NCI-H524 (cell line): Measurements from ENCODE around the gene ARHGAP9.
"Not testable (repeated sequence)": the region's sequence is repeated elsewhere in the genome, so short reads cannot be mapped to it uniquely, and the experiment has no call there.

ENCODE experiments used
- DNase-seq, 2 experiments: peaks; one replicate each; lab custom pipeline; 2025; lab: John Stamatoyannopoulos, UW

ARHGAP9 gene

GRCh38 chr12:57517718-57518117, 38.1 kb upstream of the ARHGAP9 start:
- not testable (repeated sequence) for DNase-seq

- DNase-seq, result no peak
Measured at GRCh38 chr12:57517187-57517586, 37.5 kb upstream of the ARHGAP9 start.

GRCh38 chr12:57516617-57517153, 37.0 kb upstream of the ARHGAP9 start:
- DNase-seq, result no peak

- DNase-seq, result no peak
Measured at GRCh38 chr12:57515934-57516541, 36.4 kb upstream of the ARHGAP9 start.

- no peak for DNase-seq
Measured at GRCh38 chr12:57515408-57515933, 35.8 kb upstream of the ARHGAP9 start.

GRCh38 chr12:57514720-57515407, 35.2 kb upstream of the ARHGAP9 start:
- no peak for DNase-seq

GRCh38 chr12:57514246-57514645, 34.6 kb upstream of the ARHGAP9 start:
- DNase-seq, result not testable (repeated sequence)

- DNase-seq, result not testable (repeated sequence)
Measured at GRCh38 chr12:57513677-57514076, 34.0 kb upstream of the ARHGAP9 start.

GRCh38 chr12:57513266-57513665, 33.6 kb upstream of the ARHGAP9 start:
- no peak for DNase-seq

- DNase-seq, result no peak
Measured at GRCh38 chr12:57512665-57513064, 33.0 kb upstream of the ARHGAP9 start.

GRCh38 chr12:57511588-57512325, 32.1 kb upstream of the ARHGAP9 start:
- no peak for DNase-seq

- DNase-seq, result no peak
Measured at GRCh38 chr12:57511161-57511560, 31.5 kb upstream of the ARHGAP9 start.

GRCh38 chr12:57507796-57508195, 28.1 kb upstream of the ARHGAP9 start:
- DNase-seq, result not testable (repeated sequence)

- DNase-seq, result not testable (repeated sequence)
Measured at GRCh38 chr12:57506541-57506940, 26.9 kb upstream of the ARHGAP9 start.

- not testable (repeated sequence) for DNase-seq
Measured at GRCh38 chr12:57502311-57502969, 22.8 kb upstream of the ARHGAP9 start.

- no peak for DNase-seq
Measured at GRCh38 chr12:57500213-57500612, 20.5 kb upstream of the ARHGAP9 start.

GRCh38 chr12:57498571-57498970, 18.9 kb upstream of the ARHGAP9 start:
- DNase-seq, result no peak

- DNase-seq, result no peak
Measured at GRCh38 chr12:57498132-57498502, 18.5 kb upstream of the ARHGAP9 start.

GRCh38 chr12:57497223-57498131, 17.8 kb upstream of the ARHGAP9 start:
- DNase-seq, result no peak

GRCh38 chr12:57496822-57497221, 17.2 kb upstream of the ARHGAP9 start:
- DNase-seq, result no peak
